Measurements from ENCODE around the gene ANKRD36. TPM values are rescaled to one million over a fixed set of nuclear protein-coding genes. Genes with fewer than 3 reads are reported as not detected.
"Not testable (repeated sequence)": the region's sequence is repeated elsewhere in the genome, so short reads cannot be mapped to it uniquely, and the experiment has no call there.

Gene ANKRD36
- 4.8 and 9.8 TPM in 2 replicates for total RNA-seq (2014; rRNA removed; shearing (Covaris generic); ENCODE audit: low replicate concordance)

DNA sequence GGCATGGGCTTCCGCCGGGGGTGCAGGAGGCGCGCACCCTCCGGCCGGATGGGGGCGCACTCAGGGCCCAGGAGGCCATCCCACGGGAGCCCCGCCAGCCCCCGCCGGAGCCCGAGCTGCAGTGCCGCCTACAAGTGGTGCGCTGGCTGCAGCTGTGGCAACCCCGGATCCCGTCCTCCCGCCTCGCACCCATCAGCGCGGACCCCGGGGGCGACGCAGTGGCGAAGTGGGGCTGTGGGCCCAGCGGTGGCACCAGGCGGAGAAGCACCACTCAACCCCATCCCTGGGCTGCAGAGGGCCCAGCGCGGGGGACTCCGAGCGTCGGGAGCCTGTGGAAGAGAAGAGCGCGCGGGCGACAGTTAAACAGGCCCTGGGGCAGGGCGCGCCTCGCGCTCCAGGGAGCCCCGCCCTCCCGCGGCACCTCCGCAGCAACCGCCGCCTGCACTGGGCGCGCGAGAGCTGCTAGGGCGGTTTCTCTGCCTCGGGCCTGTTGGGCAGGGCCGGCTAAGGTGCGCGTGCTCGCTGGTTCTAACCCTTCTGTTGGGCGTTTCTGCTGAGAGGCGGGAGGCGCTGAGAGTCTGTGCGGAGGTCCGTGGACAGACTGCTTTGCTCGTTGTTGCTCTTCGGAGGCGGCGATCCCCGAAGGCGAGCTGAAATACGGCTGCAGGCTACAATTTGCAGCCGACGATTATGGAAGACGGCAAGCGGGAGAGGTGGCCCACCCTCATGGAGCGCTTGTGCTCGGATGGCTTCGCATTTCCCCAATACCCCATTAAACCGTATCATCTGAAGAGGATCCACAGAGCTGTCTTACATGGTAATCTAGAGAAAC lies at the start of gene ANKRD36:
Gene ANKRD36, plus strand, starts transcription at position 104 of the 832 bp plus-strand sequence. Its CDS starts 587 bp downstream, at position 691.
- peak; percentile 89 for DNase-seq
- not testable (repeated sequence) for H3K9me3 ChIP-seq, H3K36me3 ChIP-seq, H3K27me3 ChIP-seq
- H3K4me3 ChIP-seq, result peak within 1 kb of the TSS; percentile 90

DNA sequence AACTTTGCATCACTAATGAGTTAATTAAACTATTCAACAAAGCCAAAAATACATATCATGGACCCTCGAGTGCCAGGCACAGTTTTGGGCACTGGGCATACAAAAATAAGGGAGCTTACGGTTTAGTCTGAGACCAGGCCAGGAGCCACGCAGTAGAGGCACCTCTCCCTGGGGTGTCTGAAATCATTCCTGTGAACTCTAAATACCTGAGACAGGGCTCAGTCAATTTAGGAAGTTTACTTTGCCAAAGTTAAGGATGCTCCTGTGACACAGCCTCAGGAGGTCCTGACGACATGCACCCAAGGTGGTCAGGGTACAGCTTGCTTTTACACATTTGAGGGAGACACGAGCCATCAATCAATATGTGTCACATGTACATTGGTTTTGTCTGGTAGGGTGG lies 46.9 kb upstream of the ANKRD36 start:
- not testable (repeated sequence) for DNase-seq, H3K9me3 ChIP-seq, H3K27me3 ChIP-seq, H3K4me3 ChIP-seq, H3K36me3 ChIP-seq

- Histone ChIP-seq H3K36me3 (no peaks in the 10 kb centered on the region), H3K27me3 (peaks cover 10% of the 10 kb centered on the region), H3K4me3 (no peak overlapping the region), H3K9me3 (no peaks in the 10 kb centered on the region)
- DNase-seq, result no peak
Observed at GRCh38 chr2:97067279-97068004, 45.5 kb upstream of the ANKRD36 start.

DNA sequence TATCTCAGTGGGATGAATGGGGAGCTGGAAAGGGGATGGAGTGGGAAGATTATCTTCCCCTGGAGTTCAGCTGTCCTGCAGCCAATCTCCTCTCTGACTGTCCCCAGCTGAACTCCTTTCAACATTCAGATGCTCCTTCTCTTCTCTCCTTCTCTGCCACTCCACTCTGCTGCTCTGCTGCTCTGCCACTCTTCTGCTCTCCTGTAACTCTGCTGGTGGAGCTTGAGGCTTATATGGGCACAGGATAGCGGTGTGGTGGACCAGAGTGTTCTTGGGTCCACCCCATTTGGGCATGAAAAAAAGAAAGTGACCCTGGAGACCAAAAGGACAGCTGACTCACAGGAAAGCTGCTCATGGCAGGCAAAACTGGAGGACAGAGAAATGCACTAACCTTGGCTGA lies 44.9 kb upstream of the ANKRD36 start:
- H3K36me3 ChIP-seq, result no peaks in the 10 kb centered on the region
- no peaks in the 10 kb centered on the region for H3K9me3 ChIP-seq
- H3K27me3 ChIP-seq, result peaks cover 10% of the 10 kb centered on the region

DNA sequence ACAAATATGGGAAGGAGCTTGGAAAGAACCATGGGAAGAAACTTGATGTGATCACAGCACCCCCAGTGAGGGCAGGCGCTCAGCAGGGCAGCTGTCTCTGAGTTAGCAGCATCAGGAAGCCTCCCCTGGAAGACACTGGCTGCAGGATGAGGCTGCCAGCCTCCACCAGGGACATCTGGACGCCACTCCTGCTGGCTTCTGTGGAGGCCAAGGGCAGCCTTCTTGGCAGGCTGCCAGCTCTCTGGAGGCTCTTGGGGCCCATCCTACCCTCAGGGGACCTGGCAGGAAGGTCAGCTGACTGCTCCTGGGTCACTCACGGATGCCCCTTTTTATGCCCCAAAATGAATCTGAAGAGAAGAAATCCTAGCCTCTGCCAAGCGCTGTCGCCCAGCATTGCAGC lies 44.2 kb upstream of the ANKRD36 start:
- not testable (repeated sequence) for H3K36me3 ChIP-seq, DNase-seq, H3K4me3 ChIP-seq, H3K9me3 ChIP-seq, H3K27me3 ChIP-seq

More for the DNA sequence above, 44.9 kb upstream of the ANKRD36 start:
- no peak overlapping the region for H3K4me3 ChIP-seq
- no peak for DNase-seq

DNA sequence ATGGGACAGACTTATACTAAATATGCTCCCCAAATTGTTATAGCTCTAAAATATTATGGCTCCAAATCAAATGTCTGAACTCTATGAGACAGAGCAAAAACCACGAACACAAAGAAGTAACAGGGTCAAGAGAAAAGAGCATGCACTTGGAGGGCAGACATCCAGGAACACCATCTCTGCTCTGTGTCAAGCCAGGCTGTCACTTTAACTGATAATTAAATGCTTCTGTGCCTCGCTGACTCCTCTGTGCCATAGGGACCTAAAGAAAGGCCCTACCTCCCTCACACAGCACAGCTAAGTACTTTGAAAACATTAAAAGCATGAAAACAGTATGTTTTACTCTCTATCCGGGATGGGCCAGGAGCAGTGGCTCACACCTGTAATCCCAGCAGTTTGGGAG lies 42.0 kb upstream of the ANKRD36 start:
- H3K9me3 ChIP-seq, DNase-seq, H3K36me3 ChIP-seq, H3K4me3 ChIP-seq, H3K27me3 ChIP-seq: not testable (repeated sequence)

DNA sequence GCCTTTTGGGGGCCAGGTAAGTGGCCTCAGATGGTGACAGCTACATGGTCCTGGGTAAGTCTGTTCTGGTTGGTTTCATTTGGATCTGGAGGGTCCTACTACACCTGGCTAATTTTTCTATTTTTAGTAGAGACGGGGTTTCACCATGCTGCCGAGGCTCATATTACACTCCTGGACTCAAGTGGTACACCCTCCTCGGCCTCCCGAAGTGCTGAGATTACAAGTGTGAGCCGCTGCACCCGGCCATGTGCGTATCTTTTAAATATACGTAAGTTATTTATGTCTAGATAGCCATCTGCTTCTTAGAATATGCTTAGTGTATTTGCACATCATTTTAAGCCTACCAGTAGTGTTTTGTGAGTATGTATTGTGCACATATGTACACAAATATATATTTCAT lies 35.7 kb upstream of the ANKRD36 start:
- not testable (repeated sequence) for H3K36me3 ChIP-seq, H3K4me3 ChIP-seq, H3K27me3 ChIP-seq, DNase-seq, H3K9me3 ChIP-seq

GRCh38 chr2:97080855-97081254 lies 32.1 kb upstream of the ANKRD36 start:
- H3K27me3 ChIP-seq, H3K4me3 ChIP-seq, H3K36me3 ChIP-seq, DNase-seq, H3K9me3 ChIP-seq: not testable (repeated sequence)

DNA sequence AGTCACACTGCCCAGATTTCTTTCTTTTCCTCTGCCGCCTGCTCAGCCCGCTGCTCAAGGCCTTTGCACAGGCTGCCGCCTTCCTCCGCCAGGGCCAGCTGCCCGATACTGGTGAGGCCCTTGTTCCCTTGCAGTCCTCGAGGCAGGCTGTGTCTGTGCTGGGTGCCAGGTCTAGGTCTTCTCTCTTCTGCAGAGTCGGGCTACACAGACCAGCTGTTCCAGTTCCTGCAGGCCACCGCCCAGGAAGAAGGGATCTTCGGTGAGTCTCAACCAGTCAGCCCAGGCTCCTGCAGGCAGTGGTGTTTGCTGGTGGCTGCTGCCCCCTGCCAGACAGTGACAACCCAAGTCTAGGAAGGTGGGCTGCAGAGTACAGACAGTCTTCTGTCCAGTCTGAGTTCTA lies 30.7 kb upstream of the ANKRD36 start:
- H3K9me3 ChIP-seq, H3K27me3 ChIP-seq, DNase-seq, H3K36me3 ChIP-seq, H3K4me3 ChIP-seq: not testable (repeated sequence)

DNA sequence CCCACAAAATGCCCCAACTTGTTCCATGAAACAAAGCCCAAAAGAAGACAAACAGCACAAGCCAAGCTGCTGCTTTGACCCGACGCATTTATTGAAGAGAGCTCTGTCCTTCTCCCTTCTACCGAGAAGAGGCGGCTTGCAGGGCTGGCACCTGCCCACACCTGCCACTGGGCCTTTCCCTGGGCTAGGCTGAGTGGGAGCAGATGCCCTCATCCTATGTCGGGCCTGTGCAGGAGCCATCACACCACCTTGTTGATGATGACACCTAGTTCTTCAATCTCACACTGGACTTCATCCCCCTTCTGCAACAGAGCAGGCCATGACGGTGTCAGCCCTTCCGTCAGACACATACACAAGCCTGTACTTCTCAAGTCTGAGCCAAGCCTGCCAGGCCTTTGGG lies 29.4 kb upstream of the ANKRD36 start:
- not testable (repeated sequence) for H3K4me3 ChIP-seq, H3K36me3 ChIP-seq, DNase-seq, H3K9me3 ChIP-seq, H3K27me3 ChIP-seq

DNA sequence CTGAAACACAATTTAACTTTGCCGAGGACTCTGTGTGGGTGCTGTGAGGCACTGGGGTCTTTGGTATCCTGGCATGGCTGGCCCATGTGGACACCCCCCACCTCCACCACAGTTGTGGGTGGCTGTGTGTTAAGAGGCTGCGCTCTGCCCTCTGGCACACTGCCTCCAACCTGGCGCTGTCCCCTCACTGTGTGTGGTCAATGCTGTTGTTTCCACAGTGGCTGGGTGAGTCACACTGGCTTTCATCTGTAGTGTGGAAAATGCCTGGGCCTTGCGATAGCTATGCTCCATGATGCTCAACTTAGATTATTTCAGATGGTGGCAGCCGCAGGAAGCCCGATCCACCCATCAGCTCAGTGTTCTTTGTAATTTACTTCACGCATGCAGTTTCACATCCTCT lies 27.9 kb upstream of the ANKRD36 start:
- not testable (repeated sequence) for H3K27me3 ChIP-seq, H3K9me3 ChIP-seq, DNase-seq, H3K4me3 ChIP-seq, H3K36me3 ChIP-seq

DNA sequence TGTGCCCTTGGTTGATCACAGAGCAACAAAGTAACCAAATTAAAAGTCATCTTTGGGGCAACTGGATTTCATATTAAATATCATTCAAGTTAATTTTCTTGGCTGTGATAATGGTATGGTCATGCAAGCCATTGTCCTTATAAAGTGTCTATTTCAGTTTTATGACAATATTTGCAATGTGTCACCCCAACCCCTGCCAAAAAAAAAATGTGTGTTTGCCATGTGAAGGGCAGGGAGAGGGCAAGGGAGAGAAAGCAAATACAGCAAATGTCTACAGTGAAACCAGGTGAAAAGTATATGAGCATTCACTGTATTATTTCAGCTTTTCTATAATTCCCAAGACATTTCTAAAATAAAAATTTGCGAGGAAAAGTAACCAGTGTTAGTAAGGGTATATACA lies 24.2 kb upstream of the ANKRD36 start:
- H3K4me3 ChIP-seq, DNase-seq, H3K36me3 ChIP-seq, H3K9me3 ChIP-seq, H3K27me3 ChIP-seq: not testable (repeated sequence)

GRCh38 chr2:97092946-97093345 lies 20.0 kb upstream of the ANKRD36 start:
- H3K36me3 ChIP-seq, H3K4me3 ChIP-seq, H3K9me3 ChIP-seq, DNase-seq, H3K27me3 ChIP-seq: not testable (repeated sequence)

DNA sequence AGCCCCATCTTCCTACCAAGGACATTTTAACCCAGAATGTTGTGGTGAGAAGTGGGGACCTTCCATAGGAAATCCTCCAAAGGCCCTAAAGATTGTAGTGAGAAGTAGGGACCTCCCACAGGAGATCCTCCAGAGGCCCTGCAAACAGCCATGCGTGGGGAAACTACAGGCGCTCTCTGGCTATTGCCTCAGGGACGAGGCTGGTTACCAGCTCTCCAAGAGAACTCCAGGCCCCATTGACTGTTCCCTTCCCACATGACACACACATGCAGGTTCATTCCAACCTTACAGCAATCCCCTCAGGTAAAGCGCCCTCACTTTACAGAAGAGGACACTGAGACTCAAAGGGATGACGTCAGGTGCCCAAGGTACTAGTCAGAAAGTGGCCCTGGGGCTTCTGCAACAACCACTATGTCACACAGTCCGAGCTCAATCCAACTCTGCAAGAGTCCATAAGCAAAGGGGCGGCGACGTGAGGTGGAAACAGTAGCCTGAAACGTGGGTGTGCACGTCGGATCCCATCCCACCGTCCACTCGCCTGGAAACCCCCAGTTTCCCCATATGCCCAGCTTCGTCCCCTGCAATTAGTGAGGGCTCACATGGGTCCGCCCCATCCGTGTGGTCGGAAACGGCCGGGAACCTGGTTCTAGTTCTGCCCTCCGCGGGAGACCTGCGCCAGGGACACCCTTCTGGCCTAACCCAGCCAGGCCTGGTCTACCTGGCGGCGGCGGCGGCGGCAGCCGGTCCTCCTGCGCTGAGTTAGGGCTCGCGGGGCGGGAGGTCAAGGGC lies 18.8 kb upstream of the ANKRD36 start:
- not testable (repeated sequence) for H3K36me3 ChIP-seq, H3K4me3 ChIP-seq, DNase-seq, H3K9me3 ChIP-seq, H3K27me3 ChIP-seq

- 0 out of 2 replicates have a peak within 1 kb of the TSS, but pooled peaks have one; percentile 21 for H3K4me3 ChIP-seq
- not testable (repeated sequence) for H3K27me3 ChIP-seq, H3K9me3 ChIP-seq, H3K36me3 ChIP-seq
- DNase-seq, result peak; percentile 69
Observed at GRCh38 chr2:97094772-97095611, 18.0 kb upstream of the ANKRD36 start, which contains the start of gene FAHD2B. FAHD2B (minus strand) TSS chr2:97094882; CDS start chr2:97091706, 3,176 bp downstream.

- no peak for DNase-seq
- Histone ChIP-seq H3K27me3 (no peaks in the 10 kb centered on the region), H3K4me3 (no peak overlapping the region), H3K36me3 (no peaks in the 10 kb centered on the region), H3K9me3 (no peaks in the 10 kb centered on the region)
Observed at GRCh38 chr2:97095661-97096060, 17.3 kb upstream of the ANKRD36 start.

Data from MG63 (cell line).